Endothelial cell (in vitro differentiated cells): Measurements from ENCODE around the gene SIRT7. TPM values are rescaled to one million over a fixed set of nuclear protein-coding genes. Genes with fewer than 3 reads are reported as not detected.
A peak's percentile ranks its signal among the peaks of the same experiment; 100 is the strongest.

Experiments used
- DNase-seq: peaks from one replicate; pipeline ENCODE4 v3.0.0; 2021; ENCODE audit warnings: low spot score
- H3K27ac Mint-ChIP-seq: one replicate; pipeline ENCODE4 v1.8.0; 2021; ENCODE audit warnings: mixed read lengths, inconsistent platforms; ENCODE audit not compliant: unreplicated experiment
- H3K27me3 Mint-ChIP-seq: one replicate; pipeline ENCODE4 v1.8.0; 2021; ENCODE audit warnings: mild to moderate bottlenecking, moderate library complexity, mixed read lengths, inconsistent platforms; ENCODE audit not compliant: unreplicated experiment
- H3K36me3 Mint-ChIP-seq: one replicate; pipeline ENCODE4 v1.8.0; 2021; ENCODE audit warnings: mild to moderate bottlenecking, low read depth, mixed read lengths, inconsistent platforms; ENCODE audit not compliant: unreplicated experiment
- H3K4me1 Mint-ChIP-seq: one replicate; pipeline ENCODE4 v1.8.0; 2021; ENCODE audit warnings: mild to moderate bottlenecking, mixed read lengths, inconsistent platforms; ENCODE audit not compliant: unreplicated experiment
- H3K4me3 Mint-ChIP-seq: one replicate; pipeline ENCODE4 v1.8.0; 2021; ENCODE audit warnings: mild to moderate bottlenecking, mixed read lengths, inconsistent platforms; ENCODE audit not compliant: unreplicated experiment
- H3K9me3 Mint-ChIP-seq: one replicate; pipeline ENCODE4 v1.8.0; 2021; ENCODE audit warnings: mixed read lengths, inconsistent platforms; ENCODE audit not compliant: unreplicated experiment
- CTCF ChIP-seq: fragments of 200-600 bp; sonication (generic); IDR thresholded peaks from one replicate; pipeline ENCODE4 v1.5.0; 2021; ENCODE audit warnings: antibody characterized with exemption; ENCODE audit not compliant: unreplicated experiment
- total RNA-seq: library from RNA; stranded (reverse); fragmentation: NEBNext Ultra II Directional; extraction: Animal tissue kit (Norgen Biotek cat#: 25700); gene quantifications from one replicate; pipeline ENCODE4 v1.2.1, GENCODE V29; 2021; ENCODE audit not compliant: unreplicated experiment

Gene SIRT7
- total RNA-seq, 1 donor from 2014 or later = 14.4 TPM

- peaks cover 22% of the 10 kb centered on the region for H3K27me3 Mint-ChIP-seq
- peaks cover 3% of the 10 kb centered on the region for H3K36me3 Mint-ChIP-seq
- no peak overlapping the region for H3K27ac Mint-ChIP-seq
- no peak for TF ChIP-seq CTCF
- H3K4me3 Mint-ChIP-seq = no peak overlapping the region
- peaks cover 13% of the 10 kb centered on the region for H3K4me1 Mint-ChIP-seq
- DNase-seq = no peak
- no peaks in the 10 kb centered on the region for H3K9me3 Mint-ChIP-seq
Observed at GRCh38 chr17:81927152-81927652, 9.2 kb upstream of the SIRT7 start.

GRCh38 chr17:81926451-81927151, 8.6 kb upstream of the SIRT7 start:
- DNase-seq = peak; percentile 67
- Mint-ChIP-seq H3K36me3 (no peaks in the 10 kb centered on the region), H3K9me3 (no peaks in the 10 kb centered on the region), H3K4me3 (peak overlapping the region; percentile 87), H3K4me1 (peaks cover 13% of the 10 kb centered on the region), H3K27me3 (peaks cover 22% of the 10 kb centered on the region), H3K27ac (peak overlapping the region; percentile 81)
- TF ChIP-seq CTCF = no peak

GRCh38 chr17:81925860-81926450, 8.0 kb upstream of the SIRT7 start:
- peak overlapping the region; percentile 81 for H3K27ac Mint-ChIP-seq
- H3K4me1 Mint-ChIP-seq = peaks cover 13% of the 10 kb centered on the region
- TF ChIP-seq CTCF = no peak
- no peaks in the 10 kb centered on the region for H3K36me3 Mint-ChIP-seq
- DNase-seq = no peak
- peaks cover 21% of the 10 kb centered on the region for H3K27me3 Mint-ChIP-seq
- H3K4me3 Mint-ChIP-seq = peak overlapping the region; percentile 87
- H3K9me3 Mint-ChIP-seq = no peaks in the 10 kb centered on the region

GRCh38 chr17:81924557-81925532, 6.9 kb upstream of the SIRT7 start:
- TF ChIP-seq CTCF = no peak
- Mint-ChIP-seq H3K9me3 (no peaks in the 10 kb centered on the region), H3K4me3 (peak overlapping the region; percentile 56), H3K36me3 (no peaks in the 10 kb centered on the region), H3K4me1 (peaks cover 13% of the 10 kb centered on the region), H3K27me3 (peaks cover 21% of the 10 kb centered on the region), H3K27ac (no peak overlapping the region)
- no peak for DNase-seq
